ENCODE measurements around the gene RAB3IL1.

RAB3IL1 gene

DNA sequence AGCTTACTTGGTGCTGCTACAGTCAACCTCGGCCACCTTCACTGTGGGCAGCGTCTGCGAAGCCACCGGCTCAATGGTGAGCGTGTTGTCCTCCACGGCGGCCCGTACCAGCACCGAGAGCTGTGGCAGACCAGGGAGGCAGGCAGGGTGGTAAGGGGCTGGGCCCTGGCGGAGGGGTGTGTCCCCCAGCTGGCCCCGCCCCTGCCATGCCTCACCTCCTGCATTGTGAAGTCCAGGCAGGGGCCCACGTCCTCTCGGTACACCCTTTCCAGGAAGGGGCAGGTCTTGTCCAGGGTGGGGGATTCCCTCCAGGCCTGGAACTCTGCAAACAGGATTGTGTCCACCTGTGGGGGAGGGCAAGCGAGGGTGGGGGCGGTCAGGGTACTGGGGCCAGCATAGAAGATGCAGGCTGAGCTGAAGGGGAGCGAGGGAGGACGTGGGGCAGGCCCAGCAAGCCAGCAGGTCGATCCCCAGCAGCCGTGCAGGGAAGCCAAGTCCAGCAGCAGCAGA is 12.8 kb downstream of the RAB3IL1 start:
- DNase-seq (ENCODE audit: low spot score) = no peak

DNA sequence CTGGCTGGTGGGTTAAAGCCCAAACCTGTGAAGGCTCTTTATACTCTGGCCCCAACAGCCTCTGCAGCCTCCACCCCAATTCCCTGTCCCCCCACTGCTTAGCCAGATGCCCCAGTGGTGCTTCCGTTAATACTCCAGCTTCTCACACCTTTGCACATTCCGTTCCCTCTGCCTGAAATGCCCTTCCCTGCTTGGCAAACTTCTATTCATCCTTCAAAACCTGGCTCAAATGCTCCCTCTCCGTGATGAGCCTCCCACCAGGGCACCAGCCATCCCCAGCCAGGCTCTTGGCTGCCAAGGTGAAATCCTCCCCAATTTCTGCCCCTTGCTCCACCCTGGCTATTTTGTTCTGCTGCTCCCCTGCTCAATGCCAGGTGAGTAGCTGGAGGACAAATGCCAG is 13.5 kb downstream of the RAB3IL1 start:
- no peak for DNase-seq (ENCODE audit: low spot score)

DNA sequence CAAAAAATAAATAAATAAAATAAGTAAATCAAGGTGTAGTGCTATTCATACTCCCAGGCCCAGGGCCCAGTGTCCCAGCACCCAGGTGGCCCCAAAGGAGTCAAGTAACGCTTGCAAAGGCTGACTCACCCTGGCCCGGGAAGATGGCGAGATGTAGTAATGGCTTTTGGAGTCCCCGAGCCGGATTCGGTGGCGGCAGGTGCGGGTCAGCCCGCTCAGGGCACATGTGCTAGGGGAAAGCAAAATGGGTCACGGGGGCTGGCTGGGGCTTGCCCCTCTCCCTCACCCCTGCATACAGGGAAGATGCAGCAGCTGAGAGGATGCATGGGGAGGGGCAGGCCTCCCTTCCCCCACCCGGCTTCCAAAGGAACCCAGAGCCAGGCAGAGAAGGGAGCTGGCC is 15.1 kb downstream of the RAB3IL1 start:
- no peak for DNase-seq (ENCODE audit: low spot score)

DNA sequence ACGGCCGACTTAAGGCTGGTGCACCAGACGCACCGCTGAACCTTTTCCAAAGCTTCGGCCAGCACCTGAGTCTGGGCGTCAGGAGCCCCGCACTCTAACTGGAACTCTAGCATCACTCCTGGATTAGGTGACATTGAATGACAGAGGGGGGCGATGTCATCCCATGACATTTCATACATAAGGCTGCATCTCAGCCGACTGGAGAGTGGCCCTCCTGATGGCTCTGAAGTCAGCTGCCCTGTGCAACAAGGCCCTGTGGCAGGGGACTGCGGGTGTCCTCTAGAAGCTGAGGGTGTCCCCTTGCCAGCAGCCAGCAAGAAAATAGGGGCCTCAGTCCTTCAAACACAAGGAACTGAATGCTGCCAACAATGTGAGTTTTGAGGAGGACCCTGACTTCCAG is 16.0 kb downstream of the RAB3IL1 start:
- DNase-seq (ENCODE audit: low spot score) = no peak

DNA sequence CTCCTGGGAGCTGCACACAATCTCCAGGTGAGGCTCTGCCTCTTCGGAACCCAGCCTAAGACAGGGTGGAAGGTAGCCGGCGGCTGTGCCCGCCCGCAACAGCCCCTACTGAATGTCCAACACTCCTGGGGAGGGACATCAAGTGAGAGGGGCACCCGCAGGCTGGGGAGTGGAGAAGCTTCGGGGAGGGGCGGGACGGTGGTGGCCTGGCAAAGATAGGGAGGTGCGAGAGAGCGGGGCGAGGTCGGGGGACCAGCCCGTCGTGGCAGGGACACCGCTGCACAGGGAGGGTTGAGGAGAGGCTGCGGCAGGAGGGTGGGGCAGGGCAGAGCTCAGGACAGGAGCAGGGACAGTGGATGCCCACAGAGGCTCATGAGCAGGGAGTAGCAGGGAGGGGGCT is 17.1 kb downstream of the RAB3IL1 start:
- no peak for DNase-seq (ENCODE audit: low spot score)

DNA sequence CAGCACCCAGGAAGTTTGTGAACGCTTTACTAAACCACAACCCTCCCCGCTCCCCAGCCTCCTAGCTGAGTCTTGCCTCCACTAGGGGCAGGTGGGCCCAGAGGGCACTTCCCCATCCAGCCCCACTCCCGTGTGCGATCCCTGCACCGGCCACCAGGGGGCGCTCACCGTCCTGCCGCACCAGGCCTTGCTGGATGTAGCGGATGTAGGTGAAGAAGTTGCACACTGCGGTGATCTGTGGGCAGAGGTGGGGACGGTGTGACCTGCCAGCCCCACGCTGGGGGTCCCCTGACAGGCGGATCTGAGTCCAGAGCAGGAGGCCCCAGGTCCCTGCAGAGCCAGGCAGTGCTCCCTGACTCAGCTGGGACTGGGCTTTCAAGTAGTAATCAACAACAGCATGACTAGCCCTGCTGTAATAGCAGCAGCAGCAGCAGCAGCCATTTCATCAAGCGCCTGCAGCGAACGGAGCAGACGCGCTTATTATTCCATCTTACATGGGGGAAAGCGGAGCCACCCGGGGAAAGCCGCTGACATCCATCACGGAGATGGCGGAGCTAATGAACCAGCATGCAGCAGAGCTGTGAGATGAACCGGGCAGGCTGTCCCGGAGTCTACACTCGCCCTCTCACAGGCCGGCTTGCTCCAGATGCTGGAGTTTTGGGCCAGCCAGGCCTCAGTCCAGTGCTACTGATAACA is 18.1 kb downstream of the RAB3IL1 start:
- peak; percentile 91 for DNase-seq (ENCODE audit: low spot score)

DNA sequence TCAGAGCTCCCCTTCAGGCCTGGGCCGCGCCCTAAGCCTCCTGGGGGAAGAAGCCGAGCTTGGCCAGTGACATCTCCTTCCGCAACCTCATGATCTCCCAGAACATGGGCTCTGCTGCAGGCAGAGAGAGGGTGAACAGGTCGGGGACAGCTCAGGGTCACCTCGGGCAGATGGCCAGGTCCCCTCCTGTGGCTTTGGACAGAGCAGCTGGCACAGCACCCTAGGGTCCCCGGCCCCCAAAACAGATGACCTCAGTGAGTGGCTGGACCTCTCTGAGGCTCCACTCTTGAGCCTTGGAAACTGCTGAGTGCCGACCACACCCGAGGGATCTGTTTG is 19.2 kb downstream of the RAB3IL1 start:
- DNase-seq (ENCODE audit: low spot score) = no peak

DNA sequence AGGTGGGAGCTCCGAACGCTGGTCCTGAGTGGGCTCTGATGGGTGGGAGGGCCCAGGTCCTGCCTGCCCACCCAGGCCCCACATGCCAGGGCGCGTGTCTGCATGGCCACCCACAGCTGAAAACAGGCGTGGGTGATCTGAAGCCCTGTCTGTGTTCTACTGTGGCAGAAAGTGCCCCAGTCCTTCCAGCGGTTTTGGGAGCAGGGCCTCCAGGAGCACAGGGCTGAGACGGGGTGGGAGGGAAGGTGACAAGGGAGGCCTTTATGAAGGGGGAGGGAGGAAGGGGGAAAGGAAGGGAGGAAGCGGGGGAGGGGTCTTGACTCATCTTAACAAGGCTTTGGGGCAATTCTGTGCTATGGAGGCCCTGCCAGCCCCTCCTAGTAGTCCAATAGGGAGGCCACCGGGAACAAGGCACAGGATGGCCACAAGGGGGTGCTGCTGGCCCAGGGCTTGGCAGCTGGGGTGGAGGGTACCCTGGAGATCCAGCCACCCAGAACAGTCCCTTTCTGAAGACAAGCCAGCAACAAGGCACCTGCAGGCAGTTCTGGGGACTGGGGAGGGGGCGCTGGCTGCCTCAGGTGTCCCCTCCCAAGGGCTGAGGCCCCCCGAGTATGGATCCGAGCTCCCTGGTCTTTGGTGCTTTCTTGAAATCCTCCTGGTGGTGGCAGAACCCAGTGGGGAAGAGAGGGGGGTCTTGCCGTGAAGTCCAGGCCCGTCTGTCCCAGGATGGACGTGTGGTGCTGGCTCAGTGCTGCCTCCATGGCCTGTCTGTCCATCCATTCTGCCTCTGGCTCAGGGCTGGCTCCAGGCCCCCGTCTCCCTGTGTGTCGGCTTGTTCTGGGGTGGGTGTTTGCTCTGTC is 19.7 kb downstream of the RAB3IL1 start:
- DNase-seq (ENCODE audit: low spot score) = peak; percentile 87

DNA sequence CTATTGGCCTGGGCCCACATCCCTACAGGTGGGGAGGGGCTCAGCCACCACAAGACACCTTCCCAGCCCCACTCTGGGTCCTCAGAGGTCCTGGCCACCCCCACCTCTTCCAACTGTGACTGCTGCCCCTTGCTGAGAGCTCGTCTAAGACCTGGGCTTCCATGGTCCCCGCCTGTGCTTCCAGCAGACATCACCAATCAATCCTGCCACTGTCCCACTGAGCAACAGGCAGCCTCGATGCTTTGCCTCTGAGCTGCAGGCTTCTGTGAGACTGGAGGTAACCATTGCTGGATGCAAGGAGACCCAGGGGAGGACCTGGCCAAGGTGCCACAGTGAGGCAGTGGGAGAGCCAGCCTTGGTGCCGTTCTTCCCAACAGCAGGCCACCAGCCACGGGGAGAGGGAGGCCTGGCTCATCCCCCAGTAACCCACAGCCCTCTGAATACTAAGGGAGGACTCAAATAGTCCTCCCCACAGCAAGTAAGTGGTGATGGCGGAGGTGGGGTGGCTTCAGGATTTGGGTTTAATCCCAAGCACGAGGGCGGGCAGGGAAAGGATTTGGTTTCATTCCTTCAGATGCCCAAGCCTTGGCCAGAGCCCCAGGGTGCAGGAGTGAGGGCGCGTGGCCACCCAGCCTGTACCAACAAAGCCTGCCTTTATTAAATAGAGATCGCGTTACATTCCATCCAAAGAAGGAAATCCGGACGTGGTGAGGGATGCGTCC is 20.5 kb downstream of the RAB3IL1 start:
- no peak for DNase-seq (ENCODE audit: low spot score)

DNA sequence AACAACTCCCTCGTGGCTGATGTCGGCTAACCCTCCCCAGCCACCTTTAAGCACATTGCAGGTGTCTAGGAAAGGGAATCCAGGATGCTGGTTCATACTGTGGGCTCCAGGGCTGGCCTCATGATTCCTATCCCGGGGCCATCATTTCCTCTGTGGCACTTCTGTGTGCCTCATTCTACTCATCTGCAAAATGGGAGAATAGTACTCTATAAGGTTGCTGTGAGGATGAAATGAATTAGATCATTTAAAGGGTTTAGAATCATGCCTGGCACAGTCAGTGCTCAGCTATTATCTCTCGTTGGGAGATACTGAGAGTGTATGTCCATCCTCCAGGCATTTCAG is 21.7 kb downstream of the RAB3IL1 start:
- no peak for DNase-seq (ENCODE audit: low spot score)

DNA sequence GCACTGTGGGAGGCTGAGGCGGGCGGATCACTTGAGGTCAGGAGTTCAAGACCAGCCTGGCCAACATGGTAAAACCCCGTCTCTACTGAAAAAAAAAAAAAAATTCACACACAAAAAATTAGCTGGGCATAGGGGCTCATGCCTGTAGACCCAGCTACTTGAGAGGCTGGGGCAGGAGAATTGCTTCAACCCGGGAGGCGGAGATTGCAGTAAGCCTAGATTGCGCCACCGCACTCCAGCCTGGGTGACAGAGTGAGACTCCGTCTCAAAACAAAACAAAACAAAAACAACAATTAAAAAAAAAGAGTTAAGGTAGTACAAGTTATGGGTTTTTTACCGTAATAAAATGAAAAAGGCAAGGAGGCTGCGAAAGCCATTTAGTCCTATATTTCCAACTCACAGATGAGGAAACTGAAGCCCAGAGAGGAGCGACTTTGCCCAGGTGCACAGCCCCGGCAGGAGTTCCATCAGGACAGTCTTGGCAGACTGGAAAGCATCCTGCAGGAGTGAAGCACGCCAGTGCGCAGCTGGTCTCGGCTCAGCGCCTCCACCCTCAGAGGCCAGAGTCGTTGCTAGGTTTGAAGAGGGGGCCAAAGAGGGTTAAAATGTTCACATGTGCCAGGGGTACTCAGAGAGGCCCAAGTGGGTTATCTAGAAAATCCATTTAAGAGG is 22.2 kb downstream of the RAB3IL1 start:
- no peak for DNase-seq (ENCODE audit: low spot score)

DNA sequence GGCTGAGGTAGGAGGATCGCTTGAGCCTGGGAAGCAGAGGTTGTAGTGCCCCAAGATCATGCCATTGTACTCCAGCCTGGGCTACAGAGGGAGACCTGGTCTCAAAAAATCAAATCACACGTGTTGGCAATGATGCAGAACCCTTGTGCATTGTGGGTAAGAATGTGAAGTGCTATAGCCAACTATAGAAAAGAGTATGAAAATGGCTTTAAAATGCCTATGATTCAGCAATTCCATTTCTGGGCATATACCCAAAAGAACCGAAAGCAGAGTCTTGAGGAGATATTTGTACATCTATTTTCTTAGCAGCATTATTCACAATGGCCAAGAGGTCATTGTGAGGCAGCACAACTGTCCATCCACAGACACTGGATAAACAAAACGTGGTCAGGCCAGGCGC is 23.4 kb downstream of the RAB3IL1 start:
- DNase-seq (ENCODE audit: low spot score) = peak; percentile 48

DNA sequence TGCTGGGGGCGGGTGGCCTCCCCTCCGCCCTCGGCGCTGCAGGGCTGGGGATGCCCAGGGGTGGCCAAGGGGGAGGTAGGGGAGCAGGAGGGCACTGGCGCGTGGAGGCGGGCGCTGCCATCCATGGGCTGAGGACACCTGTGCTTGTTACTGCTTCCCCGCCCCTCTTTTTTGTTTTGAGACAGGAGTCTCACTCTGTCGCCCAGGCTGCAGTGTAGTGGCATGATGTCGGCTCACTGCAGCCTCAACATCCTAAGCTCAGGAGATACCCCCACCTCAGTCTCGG is 25.3 kb downstream of the RAB3IL1 start:
- no peak for DNase-seq (ENCODE audit: low spot score)

DNA sequence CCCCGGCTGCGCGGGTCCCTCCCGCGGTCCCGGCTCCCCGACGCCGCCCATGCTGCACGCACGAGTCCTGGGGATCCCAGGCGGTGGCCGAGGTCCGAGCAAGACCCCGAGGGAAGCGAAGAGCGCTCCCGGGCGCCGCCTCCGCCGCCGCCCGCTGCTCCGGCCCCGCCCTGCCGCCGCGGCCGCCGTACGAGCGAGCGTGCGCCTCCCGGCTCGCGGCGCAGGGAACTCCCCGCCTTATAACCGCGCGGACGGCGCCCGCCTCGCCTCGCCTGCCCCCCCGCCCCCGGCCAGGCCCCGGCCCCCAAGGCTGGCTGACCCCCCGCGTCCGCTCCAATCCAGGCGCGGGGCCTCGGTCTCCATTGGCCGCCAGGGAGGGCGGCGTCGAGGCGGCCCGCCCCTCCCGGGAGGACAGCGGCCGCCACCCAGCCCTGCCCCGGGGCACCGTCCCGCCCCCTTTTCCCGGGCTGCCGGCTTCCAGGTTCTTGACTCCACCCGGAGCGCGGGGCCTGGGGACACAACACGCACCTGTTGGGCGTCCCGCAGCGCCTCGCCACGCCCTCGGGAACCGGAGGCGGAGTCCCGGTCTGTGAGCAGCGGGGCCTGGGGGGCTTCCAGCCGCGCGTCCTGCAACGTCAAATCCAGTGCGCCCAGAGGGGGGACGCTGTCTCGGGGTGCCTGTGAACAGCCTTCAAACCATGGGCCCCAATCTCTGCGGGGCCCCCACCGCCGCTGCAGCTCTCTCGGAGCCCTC is 25.9 kb downstream of the RAB3IL1 start, which contains the start of gene FADS3:
Gene FADS3 (minus strand): TSS at position 215 of the 754 bp plus-strand sequence. CDS start 164 bp downstream, at position 51.
- DNase-seq (ENCODE audit: low spot score) = peak; percentile 96

DNA sequence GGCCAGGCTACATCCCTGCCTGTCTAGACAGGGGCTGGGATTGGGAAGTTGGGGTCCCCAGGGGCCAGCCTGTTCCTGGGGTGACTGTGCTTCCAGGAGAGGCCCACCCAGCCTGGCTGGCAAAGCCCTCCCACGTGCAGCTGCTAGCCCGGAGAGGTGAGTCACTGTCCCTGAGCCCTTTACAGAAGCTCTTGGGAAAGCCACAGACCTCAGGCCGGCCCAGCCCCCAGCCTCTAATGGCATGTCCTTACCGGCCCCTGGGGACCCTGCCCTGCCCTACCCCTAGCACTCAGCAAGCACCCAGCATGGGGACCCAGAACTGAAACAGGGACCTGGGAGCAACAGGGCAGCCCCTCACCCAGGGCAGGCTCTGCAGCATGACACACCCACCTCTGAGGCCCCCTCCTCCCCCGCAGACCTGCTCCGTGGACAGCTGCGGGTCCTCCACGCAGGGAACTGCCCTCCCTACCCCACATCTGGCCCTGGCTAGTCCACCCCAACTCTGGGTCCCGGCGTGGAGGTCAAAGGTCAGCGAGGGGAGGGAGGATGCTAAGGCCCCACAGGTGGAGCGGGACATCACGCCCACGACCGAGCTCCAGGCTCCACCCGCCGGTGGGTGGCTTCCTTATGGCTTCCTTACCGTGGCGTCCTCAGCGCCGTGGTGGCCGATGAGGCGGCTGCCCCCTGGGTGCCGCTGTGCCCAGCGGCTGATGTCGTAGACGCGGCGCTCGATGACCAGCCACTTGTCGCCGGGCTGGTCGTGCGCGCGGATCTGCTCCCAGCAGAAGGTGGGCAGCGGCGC is 26.6 kb downstream of the RAB3IL1 start:
- peak; percentile 79 for DNase-seq (ENCODE audit: low spot score)

DNA sequence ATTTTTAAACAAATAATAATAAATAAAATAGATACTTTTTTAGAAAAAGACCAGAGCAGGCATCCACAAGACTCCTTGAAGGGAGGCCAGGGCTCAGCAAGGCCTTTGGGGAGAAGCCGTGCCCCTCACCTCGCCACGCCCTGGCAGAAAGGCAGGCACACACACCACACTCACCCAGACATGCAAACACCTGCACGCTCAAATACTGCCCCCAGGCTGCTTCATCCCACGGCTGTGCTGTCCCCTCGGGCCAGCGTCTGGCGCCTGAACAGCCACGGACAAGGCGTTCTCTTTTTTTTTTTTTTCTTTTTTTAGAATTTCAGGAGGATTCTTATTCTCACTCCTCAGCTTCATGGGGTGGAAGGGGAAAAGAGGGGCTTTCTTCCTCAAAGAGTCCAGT is 27.5 kb downstream of the RAB3IL1 start:
- no peak for DNase-seq (ENCODE audit: low spot score)

DNA sequence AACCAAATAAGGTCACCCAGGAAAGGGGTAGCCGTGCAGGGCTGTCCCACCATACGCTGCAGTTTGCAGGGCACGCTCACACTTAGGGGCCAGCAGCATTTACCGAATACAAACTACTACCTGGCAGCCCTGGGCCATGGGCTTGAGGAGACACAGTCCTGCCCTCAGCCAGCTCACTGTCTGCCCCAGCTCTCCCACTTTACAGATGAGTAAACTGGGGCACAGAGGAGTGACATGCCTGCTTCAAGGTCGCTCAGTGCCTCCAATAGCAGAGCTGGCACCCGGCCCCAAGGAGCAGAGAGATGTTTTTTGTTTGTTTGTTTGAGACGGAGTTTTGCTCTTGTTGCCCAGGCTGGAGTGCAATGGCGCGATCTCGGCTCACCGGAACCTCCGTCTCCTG is 28.8 kb downstream of the RAB3IL1 start:
- DNase-seq (ENCODE audit: low spot score) = no peak

DNA sequence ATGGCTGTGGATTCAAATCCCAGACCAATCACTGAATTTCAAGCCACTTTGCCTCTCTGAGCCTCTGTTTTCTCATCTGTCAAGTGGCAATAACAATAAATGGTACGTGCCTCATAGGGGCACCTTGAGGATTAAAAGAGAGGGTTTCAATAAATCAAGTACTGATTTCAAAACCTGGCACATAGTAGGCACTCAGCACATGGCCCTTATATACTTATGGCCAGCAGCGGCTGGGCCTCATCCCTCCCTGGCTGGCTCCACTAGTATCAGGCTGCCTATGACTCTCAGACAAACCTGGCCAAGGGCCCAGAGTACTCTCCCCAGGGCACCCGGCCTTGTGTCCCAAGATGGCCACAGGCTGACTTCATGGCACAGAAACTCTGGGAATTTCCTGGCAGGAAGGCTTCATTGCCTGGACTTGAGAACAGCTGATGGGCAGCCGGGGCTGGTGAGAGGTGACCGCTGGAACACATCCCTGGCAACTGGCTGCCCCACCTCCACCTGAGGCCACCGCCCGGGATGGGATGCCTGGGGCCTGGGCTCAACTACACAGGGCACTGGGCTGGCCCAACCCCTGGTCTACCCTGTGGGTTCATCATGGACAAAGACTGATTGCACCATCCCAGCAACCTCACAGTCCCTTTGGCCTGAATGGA is 29.4 kb downstream of the RAB3IL1 start:
- peak; percentile 91 for DNase-seq (ENCODE audit: low spot score)

DNA sequence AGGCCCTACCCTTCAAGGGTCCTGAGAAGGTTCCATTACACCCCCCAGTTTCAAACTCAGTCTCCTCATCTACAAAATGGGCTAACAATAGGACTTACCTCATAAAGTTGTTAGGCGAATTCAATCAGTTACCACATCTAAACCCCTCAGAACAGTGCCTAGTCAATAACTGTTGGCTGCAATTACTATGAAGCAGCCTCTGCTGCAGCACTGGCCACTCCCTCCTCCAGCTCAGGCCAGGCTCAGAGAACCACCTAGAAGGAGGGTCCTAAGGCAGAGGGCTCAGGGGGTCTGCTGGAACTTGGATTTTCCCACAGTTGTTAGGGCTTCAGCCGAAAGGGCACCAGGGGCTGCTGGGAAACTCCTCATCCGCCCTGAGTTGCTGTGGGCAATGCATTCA is 30.7 kb downstream of the RAB3IL1 start:
- DNase-seq (ENCODE audit: low spot score) = no peak

Measured in AG20443 (cell line).